GM12872 (cell line): Measurements from ENCODE around the gene SREBF1.

Experiments used
- CTCF ChIP-seq: IDR thresholded peaks from 3 replicates; pipeline ENCODE4 v1.5.1; 2011; ENCODE audit warnings: low read depth, mild to moderate bottlenecking, low read length, moderate library complexity; ENCODE audit not compliant: insufficient read depth

The SREBF1 gene

GRCh38 chr17:17805575-17805974 lies 31.2 kb downstream of the SREBF1 start:
- TF ChIP-seq CTCF: no peak

DNA sequence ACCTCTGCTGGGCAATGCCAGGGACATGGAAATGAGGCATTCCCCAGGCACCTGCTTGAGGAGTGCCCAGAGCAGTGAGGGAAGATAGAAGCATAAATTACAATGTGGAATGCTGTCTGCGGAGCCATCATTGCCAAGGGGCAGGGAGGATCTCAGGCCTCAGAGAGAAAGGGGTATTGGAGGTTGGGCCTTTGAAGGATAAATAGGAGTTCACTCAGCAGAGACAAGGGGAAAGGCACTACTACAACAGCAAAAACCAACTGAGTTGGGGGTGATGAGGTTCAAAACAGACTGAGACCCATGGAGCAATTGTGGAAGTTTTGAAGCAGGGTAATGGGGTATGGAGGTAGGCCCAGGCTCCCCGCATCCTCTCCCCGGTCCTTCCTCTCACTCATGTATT lies 32.8 kb downstream of the SREBF1 start:
- TF ChIP-seq CTCF: no peak

GRCh38 chr17:17801800-17802481 lies 34.8 kb downstream of the SREBF1 start:
- no peak for TF ChIP-seq CTCF

- TF ChIP-seq CTCF: no peak
Measured at GRCh38 chr17:17800504-17801021, 36.2 kb downstream of the SREBF1 start.

DNA sequence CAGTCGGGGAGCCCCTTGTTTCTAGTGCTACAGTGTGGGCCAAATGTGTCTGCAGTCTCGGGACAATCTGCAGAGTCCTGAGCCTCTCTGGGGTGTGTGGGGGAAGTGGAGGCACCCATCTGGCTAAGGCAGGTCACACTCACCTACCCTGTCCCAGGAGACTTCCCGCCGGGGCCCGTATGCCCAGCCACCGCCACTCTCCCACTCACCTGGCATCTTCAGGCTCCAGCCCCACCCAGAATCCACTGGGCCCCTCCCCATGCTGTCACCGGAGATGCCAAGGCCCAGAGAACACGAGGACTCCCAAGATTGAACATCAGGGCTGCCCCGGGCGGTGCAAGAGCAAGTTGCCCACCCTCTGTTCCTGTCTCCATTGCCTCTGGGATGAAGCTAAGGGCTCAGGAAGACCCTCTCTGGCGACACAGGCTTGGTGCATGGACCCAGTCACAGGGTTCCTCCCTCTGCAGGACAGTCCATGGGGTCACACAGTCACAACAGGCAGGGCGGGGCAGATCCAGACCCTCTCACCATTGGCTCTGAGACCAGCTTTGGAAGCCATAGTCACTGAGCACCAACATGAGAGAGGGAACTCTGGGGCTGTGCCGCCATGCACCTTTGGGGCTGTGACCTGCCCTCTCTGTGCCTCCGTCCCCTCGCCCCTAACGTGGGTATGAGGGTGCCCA lies 38.1 kb downstream of the SREBF1 start:
- TF ChIP-seq CTCF: no peak

- no peak for TF ChIP-seq CTCF
Measured at GRCh38 chr17:17798010-17798556, 38.7 kb downstream of the SREBF1 start.

DNA sequence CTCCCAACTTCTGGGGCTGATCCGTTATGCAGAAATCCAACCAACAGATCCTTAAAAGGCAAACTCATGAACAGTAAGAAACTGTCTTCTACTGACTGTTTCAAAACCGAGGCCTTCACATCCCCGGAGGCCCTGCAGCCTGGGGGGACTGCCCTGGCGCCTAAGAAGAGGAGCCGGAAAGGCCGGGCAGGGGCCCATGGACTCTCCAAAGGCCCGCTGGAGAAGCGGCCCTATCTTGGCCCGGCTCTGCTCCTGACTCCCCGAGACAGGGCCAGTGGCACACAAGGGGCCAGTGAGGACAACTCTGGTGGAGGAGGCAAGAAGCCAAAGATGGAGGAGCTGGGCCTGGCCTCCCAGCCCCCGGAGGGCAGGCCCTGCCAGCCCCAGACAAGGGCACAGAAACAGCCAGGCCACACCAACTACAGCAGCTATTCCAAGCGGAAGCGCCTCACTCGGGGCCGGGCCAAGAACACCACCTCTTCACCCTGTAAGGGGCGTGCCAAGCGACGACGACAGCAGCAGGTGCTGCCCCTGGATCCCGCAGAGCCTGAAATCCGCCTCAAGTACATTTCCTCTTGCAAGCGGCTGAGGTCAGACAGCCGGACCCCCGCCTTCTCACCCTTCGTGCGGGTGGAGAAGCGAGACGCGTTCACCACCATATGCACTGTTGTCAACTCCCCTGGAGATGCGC lies 39.5 kb downstream of the SREBF1 start:
- no peak for TF ChIP-seq CTCF
